HG02938 (cell line): ENCODE data around the gene FAM156A.
A peak's percentile ranks its signal among the peaks of the same experiment; 100 is the strongest.
"Not testable (repeated sequence)": the region's sequence is repeated elsewhere in the genome, so short reads cannot be mapped to it uniquely, and the experiment has no call there.

Experiments
- ATAC-seq: cut with Tn5 transposase; IDR thresholded peaks from one replicate; pipeline ENCODE4 v1.9.1; 2021; ENCODE audit warnings: mild to moderate bottlenecking, moderate library complexity; ENCODE audit not compliant: unreplicated experiment

Gene FAM156A

GRCh38 chrX:52966993-52967738 is 8.8 kb upstream of the FAM156A start:
- ATAC-seq: not testable (repeated sequence)

DNA sequence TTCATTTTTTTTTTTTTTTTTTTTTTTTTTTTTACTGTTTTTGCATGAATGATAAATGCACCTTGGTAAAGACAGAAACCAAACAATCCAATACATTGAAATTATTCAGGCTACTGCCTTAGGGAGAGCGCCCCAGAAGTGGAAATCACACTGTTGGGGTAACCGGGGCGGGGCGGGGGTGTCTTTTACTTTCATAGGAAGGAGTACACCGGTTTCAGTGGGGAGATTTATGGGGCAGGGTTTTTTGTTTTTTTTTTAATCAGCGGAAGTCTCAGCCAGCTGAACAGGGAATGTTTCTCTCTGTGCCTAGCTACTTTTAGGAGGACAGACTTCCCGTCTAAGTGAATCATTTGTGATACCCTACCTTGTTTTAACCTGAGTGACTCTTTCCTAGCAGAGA is 643 bp upstream of the FAM156A start:
- peak; percentile 14 for ATAC-seq

DNA sequence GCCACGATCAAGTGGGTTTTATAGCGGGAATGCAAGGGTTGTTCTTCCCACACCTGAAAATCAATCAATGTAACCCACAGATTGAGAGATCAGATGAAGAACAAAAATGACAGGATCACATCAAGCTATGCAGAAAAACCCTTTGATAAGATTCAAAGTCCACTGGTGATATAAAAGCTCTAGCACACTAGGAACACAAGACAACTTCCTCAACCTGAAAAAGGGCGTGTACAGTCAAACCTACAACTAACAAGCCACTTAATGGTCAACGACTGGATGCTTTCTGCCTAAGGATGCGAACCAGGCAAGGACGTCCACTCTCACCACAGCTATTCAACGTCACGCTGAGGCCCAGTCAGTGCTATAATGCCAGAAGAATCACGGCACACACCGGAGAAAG is 8.4 kb downstream of the FAM156A start:
- ATAC-seq: not testable (repeated sequence)

DNA sequence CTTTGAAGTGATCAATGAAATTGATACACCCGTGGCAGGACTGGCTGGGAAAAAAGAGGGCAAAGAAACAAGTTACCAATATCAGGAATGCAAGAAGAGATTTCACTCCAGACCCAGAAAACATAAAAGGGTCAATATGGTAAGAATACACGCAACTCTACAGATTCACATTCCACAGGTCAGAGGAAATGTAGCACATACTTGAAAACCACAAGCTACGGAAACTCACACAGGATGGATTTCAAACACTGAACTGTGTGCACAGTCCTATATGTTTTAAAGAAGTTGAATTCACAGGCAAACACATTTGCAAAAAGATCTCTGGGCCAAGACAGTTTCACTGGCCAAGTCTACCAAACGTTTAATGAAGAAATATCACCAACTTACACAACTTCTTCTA is 9.0 kb downstream of the FAM156A start:
- ATAC-seq: not testable (repeated sequence)

DNA sequence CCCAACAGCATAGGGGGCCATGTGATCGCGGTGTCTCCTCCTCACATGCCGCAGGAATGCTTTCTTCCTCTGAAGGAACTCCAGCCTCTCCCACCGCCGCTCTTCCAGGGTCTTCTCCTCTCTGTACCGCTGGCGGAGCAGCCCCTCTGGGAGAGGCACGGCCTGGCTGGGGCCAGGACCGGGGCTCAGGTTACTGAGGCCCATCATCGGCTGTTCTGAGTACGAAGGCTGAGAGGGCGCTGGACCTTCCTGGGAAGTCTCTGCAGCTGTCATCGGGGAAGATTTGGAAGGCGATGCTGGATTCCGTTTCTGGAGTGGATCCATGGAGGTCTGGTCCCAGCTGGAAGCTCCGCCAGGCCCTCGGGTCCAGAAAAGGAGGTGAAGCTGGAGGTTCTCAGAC is 10.1 kb downstream of the FAM156A start:
- ATAC-seq: not testable (repeated sequence)

DNA sequence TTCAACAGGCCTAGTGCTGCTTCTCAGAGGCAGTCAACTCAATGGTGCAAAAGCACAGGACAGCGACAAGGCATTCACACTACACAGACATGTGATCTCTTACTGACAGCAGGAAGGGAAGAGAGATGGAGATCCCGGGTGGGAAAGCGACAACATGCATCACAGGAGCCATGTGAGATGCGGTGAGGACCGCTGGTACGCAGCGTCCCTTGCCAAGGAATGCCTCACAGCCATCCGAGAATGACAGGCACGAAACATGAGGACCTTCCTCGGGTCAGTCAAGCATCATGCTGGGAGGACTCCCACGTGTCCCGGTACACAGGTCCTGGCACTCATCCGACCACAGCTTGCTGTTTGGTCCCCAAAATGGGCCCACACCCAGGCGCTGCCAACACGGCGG is 10.8 kb downstream of the FAM156A start:
- not testable (repeated sequence) for ATAC-seq

GRCh38 chrX:52945838-52946494 is 12.4 kb downstream of the FAM156A start:
- ATAC-seq: not testable (repeated sequence)

DNA sequence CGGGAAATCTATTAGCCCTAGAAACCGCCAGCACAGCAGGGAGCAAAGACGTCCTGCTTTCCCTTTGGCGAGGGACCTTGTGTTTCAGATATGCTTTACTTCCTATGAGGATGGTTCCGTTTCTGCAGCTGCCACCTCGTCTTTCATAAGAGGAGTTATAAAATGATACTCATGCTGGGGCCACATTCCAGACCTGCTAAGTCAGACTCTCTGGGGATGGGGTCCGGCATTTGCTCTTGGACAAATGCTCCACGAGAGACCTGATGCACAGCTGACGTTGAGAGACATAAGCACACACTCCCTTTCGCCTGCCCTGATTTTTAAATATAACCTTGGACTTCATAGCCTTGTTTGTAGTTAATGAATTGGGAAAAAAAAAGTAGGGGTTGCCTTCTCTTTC is 16.6 kb downstream of the FAM156A start:
- ATAC-seq: not testable (repeated sequence)

DNA sequence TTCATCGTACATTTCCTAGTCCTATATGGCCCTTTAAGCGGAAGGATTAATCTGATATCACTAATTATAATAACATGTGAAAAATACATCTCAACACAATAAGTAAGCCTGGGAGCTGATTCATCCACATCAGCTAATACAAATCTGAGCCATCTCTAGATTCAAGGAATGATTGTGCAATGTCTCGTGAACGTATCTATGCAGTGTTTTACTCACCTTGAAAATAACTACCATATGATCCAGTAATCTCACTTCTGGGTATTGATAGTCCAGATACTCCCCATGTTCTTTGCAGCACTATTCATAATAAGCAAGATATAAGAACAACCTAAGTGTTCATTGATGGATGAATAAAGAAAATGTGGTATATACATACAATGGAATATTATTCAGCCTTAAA is 17.6 kb downstream of the FAM156A start:
- ATAC-seq: not testable (repeated sequence)

GRCh38 chrX:52935470-52935784 is 22.9 kb downstream of the FAM156A start:
- not testable (repeated sequence) for ATAC-seq

DNA sequence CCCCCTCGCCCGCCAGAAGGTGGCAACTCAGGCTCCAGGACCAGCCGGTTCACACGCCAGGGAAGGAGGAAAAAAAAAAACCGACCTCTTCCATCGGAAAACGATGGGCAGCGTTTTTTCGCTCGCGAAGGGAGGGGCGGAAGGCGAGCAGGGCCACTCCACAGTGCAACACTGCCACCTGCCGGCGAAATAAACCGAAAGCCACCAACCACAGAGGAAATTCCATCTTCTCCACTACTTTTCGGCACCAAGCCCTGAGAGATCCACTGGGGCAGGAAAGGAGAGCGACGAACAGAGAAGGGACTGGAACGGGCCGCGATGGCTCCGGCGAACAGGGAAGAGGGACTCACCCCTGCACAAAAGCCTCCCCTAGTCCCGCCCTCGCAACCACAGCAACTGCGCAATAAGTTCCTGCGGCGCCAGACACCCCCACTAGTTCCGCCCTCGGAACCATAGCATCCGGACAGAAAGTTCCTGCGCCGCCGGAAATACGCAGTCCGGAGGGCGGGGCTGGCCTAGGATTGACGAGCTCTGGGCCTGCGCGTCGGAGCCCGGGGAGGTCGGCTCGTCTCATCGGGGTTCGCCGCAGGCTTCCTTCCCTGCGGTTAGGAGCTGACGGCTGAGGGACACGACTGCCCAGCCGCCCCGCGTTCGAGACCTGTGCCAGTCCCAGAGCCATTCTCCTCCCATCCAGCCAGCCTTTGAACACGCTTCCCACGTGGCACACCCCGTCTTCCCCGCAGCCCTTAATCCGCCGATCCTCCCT is 23.4 kb downstream of the FAM156A start:
- ATAC-seq: peak; percentile 85

DNA sequence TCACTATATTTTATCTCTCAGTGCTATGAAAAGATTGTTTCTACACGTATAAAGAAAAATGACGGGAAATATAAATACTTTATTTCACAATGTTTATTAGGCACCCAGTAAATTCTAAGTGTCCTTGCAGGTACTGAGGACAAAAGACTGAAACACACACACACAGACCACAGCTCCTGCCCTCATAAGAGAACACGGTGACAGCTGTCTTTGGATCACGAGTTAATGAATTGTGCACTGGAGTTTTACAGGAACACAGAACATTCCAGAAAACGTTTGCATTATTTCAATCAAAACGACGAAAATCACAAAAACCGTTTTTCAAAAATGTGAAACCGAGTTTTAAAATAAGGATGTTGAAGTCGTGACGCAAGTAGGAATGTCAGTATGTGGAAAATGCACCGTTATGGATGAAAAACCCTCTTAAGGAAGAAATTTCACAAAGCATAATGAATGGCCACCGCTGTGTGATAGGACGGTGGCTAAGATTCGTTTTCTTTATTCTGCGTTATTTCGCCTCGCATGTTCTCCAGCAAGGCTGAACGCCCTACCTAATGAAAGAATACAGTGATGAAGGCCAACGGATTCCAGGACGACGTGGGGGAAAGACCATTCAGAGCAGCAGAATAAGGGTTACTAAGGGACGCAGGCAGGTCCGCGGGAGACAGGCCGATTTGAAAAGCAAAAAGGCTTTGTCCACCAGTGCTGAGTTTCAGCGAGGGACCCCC is 24.2 kb downstream of the FAM156A start:
- no peak for ATAC-seq

GRCh38 chrX:52933213-52933612 is 25.1 kb downstream of the FAM156A start:
- ATAC-seq: no peak

- not testable (repeated sequence) for ATAC-seq
These were observed 28.1 kb downstream of the FAM156A start for GRCh38 chrX:52930214-52930613.

- ATAC-seq: peak; percentile 41
These were observed 34.5 kb downstream of the FAM156A start for GRCh38 chrX:52923781-52924241.

DNA sequence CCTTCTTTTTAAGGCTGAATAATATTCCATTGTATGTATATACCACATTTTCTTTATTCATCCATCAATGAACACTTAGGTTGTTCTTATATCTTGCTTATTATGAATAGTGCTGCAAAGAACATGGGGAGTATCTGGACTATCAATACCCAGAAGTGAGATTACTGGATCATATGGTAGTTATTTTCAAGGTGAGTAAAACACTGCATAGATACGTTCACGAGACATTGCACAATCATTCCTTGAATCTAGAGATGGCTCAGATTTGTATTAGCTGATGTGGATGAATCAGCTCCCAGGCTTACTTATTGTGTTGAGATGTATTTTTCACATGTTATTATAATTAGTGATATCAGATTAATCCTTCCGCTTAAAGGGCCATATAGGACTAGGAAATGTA is 43.6 kb downstream of the FAM156A start:
- ATAC-seq: not testable (repeated sequence)

- not testable (repeated sequence) for ATAC-seq
These were observed 44.6 kb downstream of the FAM156A start for GRCh38 chrX:52913681-52914080.

DNA sequence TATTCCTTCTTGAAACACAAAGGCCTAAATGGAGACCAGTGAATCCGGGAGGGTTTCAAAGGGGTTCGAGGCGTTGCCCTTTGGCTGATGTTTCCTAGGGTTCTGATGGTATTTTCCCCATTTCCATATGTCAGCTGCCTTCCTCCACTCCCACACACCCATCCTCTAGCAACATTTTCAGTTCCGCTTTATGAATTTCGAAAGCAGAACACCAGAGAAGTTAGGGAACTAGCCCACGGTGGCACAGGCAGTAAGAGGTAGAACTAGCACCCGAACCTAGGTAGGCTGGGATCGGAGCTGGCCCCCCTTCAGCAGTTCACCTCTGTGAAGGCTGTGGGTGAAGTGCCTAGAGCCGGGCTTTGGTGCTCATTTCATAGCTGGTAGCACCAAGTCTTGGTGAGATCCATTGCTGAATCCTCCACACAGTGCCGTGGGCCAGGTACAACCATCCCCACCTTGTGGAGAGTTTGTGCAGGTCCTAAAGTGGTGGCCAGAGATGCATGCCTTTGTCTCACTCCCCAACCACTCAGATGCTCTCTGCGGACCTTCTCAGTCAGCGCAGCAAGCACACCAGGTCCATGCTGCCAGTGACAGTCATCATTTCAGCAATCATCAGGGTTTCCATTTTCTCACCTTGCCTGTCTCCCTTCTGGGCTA is 48.9 kb downstream of the FAM156A start:
- ATAC-seq: not testable (repeated sequence)

DNA sequence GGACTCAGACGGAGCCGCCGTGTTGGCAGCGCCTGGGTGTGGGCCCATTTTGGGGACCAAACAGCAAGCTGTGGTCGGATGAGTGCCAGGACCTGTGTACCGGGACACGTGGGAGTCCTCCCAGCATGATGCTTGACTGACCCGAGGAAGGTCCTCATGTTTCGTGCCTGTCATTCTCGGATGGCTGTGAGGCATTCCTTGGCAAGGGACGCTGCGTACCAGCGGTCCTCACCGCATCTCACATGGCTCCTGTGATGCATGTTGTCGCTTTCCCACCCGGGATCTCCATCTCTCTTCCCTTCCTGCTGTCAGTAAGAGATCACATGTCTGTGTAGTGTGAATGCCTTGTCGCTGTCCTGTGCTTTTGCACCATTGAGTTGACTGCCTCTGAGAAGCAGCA is 50.4 kb downstream of the FAM156A start:
- not testable (repeated sequence) for ATAC-seq

DNA sequence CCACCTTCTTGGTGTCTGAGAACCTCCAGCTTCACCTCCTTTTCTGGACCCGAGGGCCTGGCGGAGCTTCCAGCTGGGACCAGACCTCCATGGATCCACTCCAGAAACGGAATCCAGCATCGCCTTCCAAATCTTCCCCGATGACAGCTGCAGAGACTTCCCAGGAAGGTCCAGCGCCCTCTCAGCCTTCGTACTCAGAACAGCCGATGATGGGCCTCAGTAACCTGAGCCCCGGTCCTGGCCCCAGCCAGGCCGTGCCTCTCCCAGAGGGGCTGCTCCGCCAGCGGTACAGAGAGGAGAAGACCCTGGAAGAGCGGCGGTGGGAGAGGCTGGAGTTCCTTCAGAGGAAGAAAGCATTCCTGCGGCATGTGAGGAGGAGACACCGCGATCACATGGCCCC is 51.2 kb downstream of the FAM156A start:
- not testable (repeated sequence) for ATAC-seq
